ENCODE data around the gene TAS2R19.

The TAS2R19 gene

GRCh38 chr12:10998204-10998603 lies 24.2 kb downstream of the TAS2R19 start, which contains the start of gene TAS2R20:
TSS of gene TAS2R20 (minus strand) at chr12:10998304. CDS start at chr12:10997875, 429 bp downstream.
- in situ Hi-C loops (cut with MboI; ENCODE audit: low sequenced_read_pairs, unreplicated experiment), result no loop called here
- DNase-seq (ENCODE audit: low spot score), result no peak
- TF ChIP-seq CTCF (IDR thresholded peaks at IDR 0.05; ENCODE audit: borderline replicate concordance, control extremely low read depth, extremely low read depth, insufficient read depth, missing control alignments), result no peak

- no peak for DNase-seq (ENCODE audit: low spot score)
- in situ Hi-C loops (cut with MboI; ENCODE audit: low sequenced_read_pairs, unreplicated experiment), result no loop called here
- TF ChIP-seq CTCF (IDR thresholded peaks at IDR 0.05; ENCODE audit: borderline replicate concordance, control extremely low read depth, extremely low read depth, insufficient read depth, missing control alignments), result no peak
These were observed 28.1 kb downstream of the TAS2R19 start for GRCh38 chr12:10994307-10994706.

DNA sequence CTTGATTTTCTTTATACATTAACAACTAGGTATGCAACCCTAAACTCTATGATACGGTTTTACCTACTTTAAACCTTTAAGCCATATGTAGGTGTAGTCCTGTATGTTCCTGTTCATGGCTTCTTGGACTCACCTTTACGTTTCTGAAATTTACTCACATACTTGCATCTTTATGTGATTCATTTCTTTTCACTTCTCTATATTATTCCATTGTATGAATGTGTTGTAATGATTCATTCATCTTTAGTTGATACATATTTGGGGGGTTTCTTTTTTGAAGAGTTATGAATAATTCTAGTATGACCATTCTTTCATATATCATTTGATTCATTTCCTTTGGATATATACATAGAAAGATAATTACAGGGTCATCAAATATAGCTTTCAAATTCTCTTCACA lies 33.3 kb downstream of the TAS2R19 start:
- in situ Hi-C loops (cut with MboI; ENCODE audit: low sequenced_read_pairs, unreplicated experiment), result no loop called here
- no peak for TF ChIP-seq CTCF (IDR thresholded peaks at IDR 0.05; ENCODE audit: borderline replicate concordance, control extremely low read depth, extremely low read depth, insufficient read depth, missing control alignments)
- DNase-seq (ENCODE audit: low spot score), result no peak

DNA sequence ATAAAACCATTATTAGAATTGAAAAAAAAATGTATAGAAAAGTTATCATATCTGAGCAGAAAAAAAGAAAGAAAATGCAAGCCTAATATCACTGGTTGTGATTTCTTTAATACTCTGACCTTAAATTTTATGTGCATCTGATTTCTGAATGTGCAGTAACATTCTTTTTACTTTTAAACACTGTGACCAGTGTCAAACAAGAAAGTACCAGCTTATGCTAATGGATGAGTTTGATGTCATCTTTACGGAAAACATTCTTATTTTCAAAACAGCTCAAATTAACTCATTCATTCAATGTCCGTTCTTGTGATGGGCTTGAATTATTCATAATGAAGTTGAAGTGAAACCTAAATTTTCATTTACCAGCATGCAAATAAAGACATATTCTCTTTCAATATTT lies 35.6 kb downstream of the TAS2R19 start, which contains the start of gene TAS2R50:
Gene TAS2R50 (minus strand): TSS at position 101 of the 400 bp plus-strand sequence. CDS start 52 bp downstream, at position 49.
- DNase-seq (ENCODE audit: low spot score), result no peak
- in situ Hi-C loops (cut with MboI; ENCODE audit: low sequenced_read_pairs, unreplicated experiment), result no loop called here
- no peak for TF ChIP-seq CTCF (IDR thresholded peaks at IDR 0.05; ENCODE audit: borderline replicate concordance, control extremely low read depth, extremely low read depth, insufficient read depth, missing control alignments)

DNA sequence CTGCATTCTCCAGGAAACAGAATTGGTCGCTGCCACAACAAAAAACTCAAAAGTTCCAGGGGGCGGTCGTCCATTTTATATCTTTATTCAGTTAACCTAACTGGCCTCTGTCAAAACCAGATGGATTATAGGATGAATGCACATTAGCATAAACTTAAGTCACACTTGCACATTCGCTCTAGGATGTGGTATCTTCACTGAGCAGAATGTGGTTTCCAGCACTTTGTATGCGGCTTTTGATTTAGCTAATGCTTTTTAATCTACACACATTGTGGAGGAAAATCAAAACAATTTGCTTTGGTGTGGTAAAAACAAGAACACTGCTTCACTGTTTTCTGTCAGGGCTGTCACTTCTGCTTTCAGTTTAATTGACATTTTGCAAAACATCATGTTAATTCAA lies 40.2 kb downstream of the TAS2R19 start:
- DNase-seq (ENCODE audit: low spot score), result no peak
- no peak for TF ChIP-seq CTCF (IDR thresholded peaks at IDR 0.05; ENCODE audit: borderline replicate concordance, control extremely low read depth, extremely low read depth, insufficient read depth, missing control alignments)
- in situ Hi-C loops (cut with MboI; ENCODE audit: low sequenced_read_pairs, unreplicated experiment), result no loop called here

GRCh38 chr12:10974965-10975364 lies 47.5 kb downstream of the TAS2R19 start:
- in situ Hi-C loops (cut with MboI; ENCODE audit: low sequenced_read_pairs, unreplicated experiment), result no loop called here
- no peak for TF ChIP-seq CTCF (IDR thresholded peaks at IDR 0.05; ENCODE audit: borderline replicate concordance, control extremely low read depth, extremely low read depth, insufficient read depth, missing control alignments)
- DNase-seq (ENCODE audit: low spot score), result no peak

All from GM13976 (cell line).